Heart left ventricle (tissue), 16 donors: ENCODE data around the gene ADAMTS18. TPM values are rescaled to one million over a fixed set of nuclear protein-coding genes. Genes with fewer than 3 reads are reported as not detected.
A peak's percentile ranks its signal among the peaks of the same experiment; 100 is the strongest.

ENCODE experiments used
- ATAC-seq, 4 donors: fragments of 200-7000 bp; cut with Tn5 transposase; one replicate each; pipeline ENCODE4 v1.9.1; 2020 to 2022; ENCODE audit warnings: moderate library complexity in 4 of 4, mild to moderate bottlenecking in 3 of 4, moderate number of reproducible peaks in 1 of 4
- DNase-seq, 5 donors: peaks; one replicate each; pipeline ENCODE4 v3.0.0-alpha.2; 2020
- H3K27ac ChIP-seq, 12 donors: fragments of 200-600 bp; sonication (generic) in 4 of 12; one replicate each; pipeline versions ENCODE4 v1.5.0 to v1.8.0; 2016 to 2022; ENCODE audit warnings: mild to moderate bottlenecking in 2 of 12
- H3K27me3 ChIP-seq, 9 donors: fragments of 200-600 bp; sonication (generic) in 2 of 9; one replicate each; pipeline versions ENCODE4 v1.5.1 to v1.8.0; 2016 to 2022; ENCODE audit warnings: mild to moderate bottlenecking in 3 of 9
- H3K36me3 ChIP-seq, 9 donors: fragments of 200-600 bp; sonication (generic) in 2 of 9; one replicate each; pipeline versions ENCODE4 v1.5.0 to v1.8.0; 2018 to 2022; ENCODE audit warnings: mild to moderate bottlenecking in 2 of 9
- H3K4me1 ChIP-seq, 12 donors: fragments of 200-600 bp; sonication (generic) in 4 of 12; one replicate each; pipeline versions ENCODE4 v1.5.0 to v1.8.0; 2016 to 2022; ENCODE audit warnings: mild to moderate bottlenecking in 3 of 12
- H3K4me3 ChIP-seq, 12 donors: fragments of 200-600 bp; sonication (generic) in 4 of 12; one replicate each; pipeline versions ENCODE4 v1.5.0 to v1.8.0; 2017 to 2022; ENCODE audit warnings: mild to moderate bottlenecking in 9 of 12, moderate library complexity in 4 of 12
- H3K9me3 ChIP-seq, 12 donors: fragments of 200-600 bp; sonication (generic) in 4 of 12; one replicate each; pipeline versions ENCODE4 v1.5.0 to v1.8.0; 2016 to 2022; ENCODE audit warnings: mild to moderate bottlenecking in 1 of 12
- CTCF ChIP-seq, 12 donors: fragments of 200-600 bp; sonication (generic) in 4 of 12; IDR thresholded peaks; one replicate each; pipeline versions ENCODE4 v1.5.0 to v1.8.0; 2018 to 2022; ENCODE audit warnings: antibody characterized with exemption in 12 of 12, mild to moderate bottlenecking in 5 of 12
- POLR2A ChIP-seq, 2 donors: fragments of 450-650 bp; IDR thresholded peaks; one replicate each; pipeline ENCODE4 v1.6.1; 2017; ENCODE audit warnings: antibody characterized with exemption in 2 of 2, mild to moderate bottlenecking in 2 of 2, moderate library complexity in 2 of 2
- WGBS, 4 donors: extraction: QIAGEN DNeasy Blood & Tissue Kit in 2 of 4; methylation state at CpG; one replicate each; pipeline versions ENCODE4 v1.1.5 to v1.1.7; 2013 to 2018; 5-methylcytosine and 5-hydroxymethylcytosine counted together
- intact Hi-C, 10 donors: fragments of 100-400 bp; cut with DNase I; formaldehyde crosslinking; loops; one replicate each; pipeline versions ENCODE4 v1.11.1 to v1.14.2; 2022
- polyA plus RNA-seq, 2 donors: library from polyadenylated mRNA; stranded (reverse); fragments of 200-250 nt; gene quantifications; one replicate each; pipeline ENCODE4 v1.2.3, GENCODE V29; 2013
- total RNA-seq, 9 donors: library from RNA; depleted of rRNA in 2 of 9; stranded (reverse); fragments of >200 nt in 2 of 9; fragmentation: NEBNext Ultra II Directional in 3 of 9; extraction: Animal tissue kit (Norgen Biotek cat#: 25700) in 3 of 9; gene quantifications; one replicate each; pipeline versions ENCODE4 v1.1.0 to v1.2.4, GENCODE V29; 2016 to 2023
- donor health status: ischemic (EF 13 %, LVEDD 7.1; RV severe dilation, severe dysfunction).
- donor health status: healthy with polysubstance abuse.
- donor health status: DM: no; HTN: yes; CAD: no.
- donor health status: DM: no; HTN: no; CAD: no.
- donor health status: ischemic (EF 25% LVEDD 6.9; RV normal size, moderate dysfunction).
- donor health status: ischemic (EF 25% LVEDD 5.7; RV mildly dilated, moderate dysfunction).
- donor health status: healthy.
- donor health status: DM: yes; HTN: yes; CAD: no.
- donor health status: ischemic (EF 35%, LVEDD 5.7; RV mildly dilated, moderate dysfunction).
- donor health status: nonischemic (EF 11% LVEDD 7.7; RV severe dilation, severe dysfunction).
- donor health status: DM: yes; HTN: yes; CAD: no.
- donor health status: PGD.
- donor health status: ischemic (EF 29% LVEDD 5.4; RV normal size, mild dysfunction).
- donor health status: nonischemic (EF 23%, LVEDD 6.1; RV moderate dilation, normal function).

The ADAMTS18 gene
- total and polyA plus RNA-seq, 11 donors: 0.10 to 0.69 (median 0.14) TPM; not detected in 8

- intact Hi-C loops: no loop called here
- WGBS, 4 donors: 64 to 71% (median 67%) methylated on average over 10 of the region's 10 CpGs
- Histone ChIP-seq H3K27me3 (peaks cover 0 to 4% (median 0%) of the 10 kb centered on the region in 9 donors), H3K27ac (no peak overlapping the region), H3K4me3 (no peak overlapping the region), H3K4me1 (peaks cover 0 to 8% (median 0%) of the 10 kb centered on the region in 12 donors), H3K36me3 (no peaks in the 10 kb centered on the region), H3K9me3 (no peaks in the 10 kb centered on the region)
- no peak for ATAC-seq
- TF ChIP-seq POLR2A (IDR thresholded peaks at IDR 0.05) (no peak), CTCF (IDR thresholded peaks at IDR 0.05) (no peak)
- DNase-seq: no peak
Observed at GRCh38 chr16:77443357-77444146, 8.7 kb upstream of the ADAMTS18 start.

- ATAC-seq (no peak), DNase-seq (no peak)
- H3K9me3 ChIP-seq: no peaks in the 10 kb centered on the region
- H3K4me3 ChIP-seq: no peak overlapping the region
- no peak overlapping the region for H3K27ac ChIP-seq
- 91 to 94% (median 93%) methylated on average over 2 of the region's 2 CpGs for WGBS, 4 donors
- peaks cover 0 to 4% (median 0%) of the 10 kb centered on the region in 9 donors for H3K27me3 ChIP-seq
- no peak for TF ChIP-seq CTCF (IDR thresholded peaks at IDR 0.05)
- TF ChIP-seq POLR2A (IDR thresholded peaks at IDR 0.05): no peak
- intact Hi-C loops: no loop called here
- peaks cover 0 to 8% (median 0%) of the 10 kb centered on the region in 12 donors for H3K4me1 ChIP-seq
- no peaks in the 10 kb centered on the region for H3K36me3 ChIP-seq
Observed at GRCh38 chr16:77442078-77442477, 7.2 kb upstream of the ADAMTS18 start.

- Histone ChIP-seq H3K4me3 (no peak overlapping the region), H3K4me1 (peaks cover 0 to 9% (median 0%) of the 10 kb centered on the region in 12 donors), H3K27me3 (peaks cover 4 to 33% (median 15%) of the 10 kb centered on the region in 9 donors), H3K27ac (no peak overlapping the region), H3K9me3 (no peaks in the 10 kb centered on the region), H3K36me3 (no peaks in the 10 kb centered on the region)
- intact Hi-C loops: loop anchor here in 5 of 10 donors (2.0 to 10.0 kb wide), 3 partner anchors 143 to 146 kb away; no protein-coding TSS in a partner anchor
- TF ChIP-seq POLR2A (IDR thresholded peaks at IDR 0.05) (no peak), CTCF (IDR thresholded peaks at IDR 0.05) (no peak)
- DNase-seq (no peak), ATAC-seq (no peak)
- WGBS, 4 donors: 0 to 4% (median 3%) methylated on average over 3 of the region's 3 CpGs
Observed at GRCh38 chr16:77439106-77439505, 4.3 kb upstream of the ADAMTS18 start.

DNA sequence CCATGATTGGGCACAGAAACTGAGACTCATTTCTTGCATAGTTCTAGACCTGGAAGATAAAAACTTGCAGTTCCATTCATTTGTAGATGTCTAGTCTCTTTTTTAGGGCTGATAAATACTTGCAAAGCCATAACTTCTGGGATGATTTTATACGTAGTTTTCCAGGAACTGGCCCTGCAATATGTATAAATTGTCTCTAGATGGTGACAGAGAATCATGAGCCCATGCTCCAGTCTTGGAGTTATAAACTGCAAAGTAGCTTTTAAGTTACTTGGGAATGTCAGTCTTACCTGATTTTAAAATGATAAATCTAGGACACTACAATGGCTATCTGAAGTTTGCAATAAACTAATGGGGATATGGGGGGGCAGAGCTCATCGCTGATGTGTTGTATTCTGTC is 3.0 kb upstream of the ADAMTS18 start:
- Histone ChIP-seq H3K27ac (no peak overlapping the region), H3K4me1 (peaks cover 0 to 9% (median 0%) of the 10 kb centered on the region in 12 donors), H3K36me3 (no peaks in the 10 kb centered on the region), H3K4me3 (no peak overlapping the region), H3K27me3 (peaks cover 4 to 42% (median 25%) of the 10 kb centered on the region in 9 donors), H3K9me3 (no peaks in the 10 kb centered on the region)
- peak in 7 of 12 donors; percentile 14 to 34 (median 19) for TF ChIP-seq CTCF (IDR thresholded peaks at IDR 0.05)
- TF ChIP-seq POLR2A (IDR thresholded peaks at IDR 0.05): no peak
- DNase-seq: no peak
- intact Hi-C loops: loop anchor here in 5 of 10 donors (2.0 to 10.0 kb wide), 3 partner anchors 144 to 147 kb away; no protein-coding TSS in a partner anchor
- no peak for ATAC-seq
- 38 to 51% (median 49%) methylated on average over 2 of the region's 2 CpGs for WGBS, 4 donors
